Common myeloid progenitor, CD34-positive (primary cell): ENCODE measurements around the gene UBE2L6.

Source experiments
- CTCF ChIA-PET: fragments of 350-600 bp; sonication (Branson Sonifier 250); formaldehyde crosslinking; loops from one replicate; lab custom pipeline; 2021; ENCODE audit warnings: antibody characterized with exemption; lab: Charles Lee
- POLR2A ChIA-PET: fragments of 350-600 bp; sonication (Branson Sonifier 250); formaldehyde crosslinking; loops from one replicate; lab custom pipeline; 2021; ENCODE audit warnings: antibody characterized with exemption; lab: Charles Lee
- DNase-seq, 3 donors: peaks; one replicate each; pipeline versions ENCODE4 v3.0.0 to v3.0.0-alpha.2; 2013
- H3K27ac ChIP-seq, 2 experiments: 1 replicate in 1 of 2; 2 replicates in 1 of 2; pipeline ENCODE4 v1.7.0; 2013; ENCODE audit warnings: inconsistent platforms in 2 of 2, low read length in 2 of 2, mild to moderate bottlenecking in 2 of 2, low read depth in 1 of 2, moderate library complexity in 1 of 2; ENCODE audit not compliant: severe bottlenecking in 2 of 2, insufficient read depth in 1 of 2, poor library complexity in 1 of 2
- H3K27me3 ChIP-seq, 5 experiments: replicated peaks in 2 of 5; 1 replicate in 3 of 5; 2 replicates in 2 of 5; pipeline versions ENCODE4 v1.6.1 to v1.7.0; 2013; ENCODE audit warnings: low read length in 4 of 5, mild to moderate bottlenecking in 2 of 5, moderate library complexity in 2 of 5, inconsistent platforms in 1 of 5; ENCODE audit not compliant: insufficient read depth in 5 of 5, control insufficient read depth in 4 of 5
- H3K36me3 ChIP-seq, 4 experiments: 1 replicate in 2 of 4; 2 replicates in 2 of 4; pipeline versions ENCODE4 v1.6.1 to v1.7.0; 2013; ENCODE audit warnings: low read length in 3 of 4, control low read depth in 1 of 4, mild to moderate bottlenecking in 1 of 4; ENCODE audit not compliant: control insufficient read depth in 4 of 4, insufficient read depth in 4 of 4
- H3K4me1 ChIP-seq, 4 experiments: 1 replicate in 3 of 4; 2 replicates in 1 of 4; pipeline versions ENCODE4 v1.6.1 to v1.7.1; 2013; ENCODE audit warnings: low read length in 3 of 4, mild to moderate bottlenecking in 3 of 4, control low read depth in 1 of 4, inconsistent platforms in 1 of 4, moderate library complexity in 1 of 4; ENCODE audit not compliant: control insufficient read depth in 4 of 4, insufficient read depth in 4 of 4; ENCODE audit errors: control extremely low read depth in 1 of 4
- H3K4me3 ChIP-seq, 7 experiments: 1 replicate in 4 of 7; 2 replicates in 3 of 7; pipeline versions ENCODE4 v1.5.1 to v1.7.0; 2013; ENCODE audit warnings: mild to moderate bottlenecking in 7 of 7, low read length in 6 of 7, moderate library complexity in 6 of 7, inconsistent platforms in 2 of 7, low read depth in 2 of 7, control low read depth in 1 of 7; ENCODE audit not compliant: insufficient read depth in 4 of 7, control insufficient read depth in 1 of 7; ENCODE audit errors: extremely low read depth in 1 of 7
- H3K9me3 ChIP-seq, 5 experiments: 1 replicate in 4 of 5; 2 replicates in 1 of 5; pipeline versions ENCODE4 v1.6.1 to v1.7.1; 2013; ENCODE audit warnings: low read length in 4 of 5, mild to moderate bottlenecking in 2 of 5, inconsistent platforms in 1 of 5, low read depth in 1 of 5, moderate library complexity in 1 of 5; ENCODE audit not compliant: control insufficient read depth in 4 of 5, insufficient read depth in 2 of 5; ENCODE audit errors: control extremely low read depth in 1 of 5
- WGBS: methylation state at CpG from one replicate; pipeline ENCODE4 v1.1.5; 2013; ENCODE audit not compliant: insufficient coverage; 5-methylcytosine and 5-hydroxymethylcytosine counted together

Gene UBE2L6

GRCh38 chr11:57513452-57513795 lies 54.0 kb downstream of the UBE2L6 start:
- CTCF ChIA-PET, result interaction anchor here (1.3 to 9.1 kb wide), 8 partner anchors 9 to 167 kb away, joined by 5 to 158 read pairs (median 10); partner anchors contain the start of gene TIMM10

GRCh38 chr11:57512646-57513451 lies 54.6 kb downstream of the UBE2L6 start:
- POLR2A ChIA-PET, result interaction anchor here (0.5 to 1.0 kb wide), 3 partner anchors 15 to 197 kb away, joined by 3 to 6 read pairs (median 3); no protein-coding TSS in a partner anchor
- 100% methylated on average over 3 of the region's 12 CpGs for WGBS
- Histone ChIP-seq H3K4me3 (peak overlapping the region in 3 of 7 experiments; percentile 92 to 95 (median 95)), H3K27me3 (no peaks in the 10 kb centered on the region), H3K9me3 (no peaks in the 10 kb centered on the region), H3K36me3 (peaks cover 0 to 11% (median 2%) of the 10 kb centered on the region in 4 experiments), H3K4me1 (peaks cover 4 to 32% (median 26%) of the 10 kb centered on the region in 4 experiments), H3K27ac (peak overlapping the region in 1 of 2 experiments; percentile 12)
- CTCF ChIA-PET, result interaction anchor here (1.3 to 9.1 kb wide), 6 partner anchors 9 to 162 kb away, joined by 5 to 158 read pairs (median 10); partner anchors contain the start of gene TIMM10
- no peak for DNase-seq

More at GRCh38 chr11:57513452-57513795, 54.0 kb downstream of the UBE2L6 start:
- no peaks in the 10 kb centered on the region for H3K9me3 ChIP-seq
- DNase-seq, result peak in 1 of 3 donors; percentile 12
- peak overlapping the region in 5 of 7 experiments; percentile 6 to 95 (median 92) for H3K4me3 ChIP-seq
- POLR2A ChIA-PET, result interaction anchor here (0.5 to 1.0 kb wide), 3 partner anchors 15 to 196 kb away, joined by 3 to 6 read pairs (median 3); no protein-coding TSS in a partner anchor
- peaks cover 4 to 32% (median 26%) of the 10 kb centered on the region in 4 experiments for H3K4me1 ChIP-seq
- H3K36me3 ChIP-seq, result peaks cover 0 to 7% (median 2%) of the 10 kb centered on the region in 4 experiments
- peak overlapping the region in 1 of 2 experiments; percentile 12 for H3K27ac ChIP-seq
- 0% methylated on average over 1 of the region's 1 CpG for WGBS
- no peaks in the 10 kb centered on the region for H3K27me3 ChIP-seq

- H3K27ac ChIP-seq, result no peak overlapping the region
- 95% methylated on average over 5 of the region's 6 CpGs for WGBS
- H3K27me3 ChIP-seq, result no peaks in the 10 kb centered on the region
- no peak overlapping the region for H3K4me3 ChIP-seq
- H3K36me3 ChIP-seq, result peaks cover 0 to 14% (median 4%) of the 10 kb centered on the region in 4 experiments
- CTCF ChIA-PET, result interaction anchor here (1.2 to 2.0 kb wide), 6 partner anchors 10 to 129 kb away, joined by 3 to 11 read pairs (median 5); no protein-coding TSS in a partner anchor
- POLR2A ChIA-PET, result no interaction called here
- no peak for DNase-seq
- H3K4me1 ChIP-seq, result peaks cover 4 to 32% (median 26%) of the 10 kb centered on the region in 4 experiments
- H3K9me3 ChIP-seq, result no peaks in the 10 kb centered on the region
These were observed 55.6 kb downstream of the UBE2L6 start for GRCh38 chr11:57511741-57512430.

GRCh38 chr11:57508341-57509170 lies 58.9 kb downstream of the UBE2L6 start:
- Histone ChIP-seq H3K27me3 (no peaks in the 10 kb centered on the region), H3K27ac (no peak overlapping the region), H3K4me3 (no peak overlapping the region), H3K9me3 (no peaks in the 10 kb centered on the region), H3K36me3 (peaks cover 5 to 37% (median 12%) of the 10 kb centered on the region in 4 experiments), H3K4me1 (peaks cover 0 to 11% (median 7%) of the 10 kb centered on the region in 4 experiments)
- DNase-seq, result no peak
- CTCF ChIA-PET, result interaction anchor here (0.8 to 6.1 kb wide), 4 partner anchors 11 to 19 kb away, joined by 3 to 56 read pairs (median 13); no protein-coding TSS in a partner anchor
- 99% methylated on average over 6 of the region's 7 CpGs for WGBS
- POLR2A ChIA-PET, result interaction anchor here (0.7 kb wide), 1 partner anchor 15 kb away, joined by 4 read pairs; no protein-coding TSS in a partner anchor

- ChIA-PET POLR2A (no interaction called here), CTCF (interaction anchor here (0.6 to 6.1 kb wide), 11 partner anchors 9 to 1520 kb away, joined by 3 to 56 read pairs (median 4); partner anchors contain the start of gene SLC43A1)
- no peak overlapping the region for H3K4me3 ChIP-seq
- H3K4me1 ChIP-seq, result no peaks in the 10 kb centered on the region
- H3K36me3 ChIP-seq, result peaks cover 7 to 35% (median 19%) of the 10 kb centered on the region in 4 experiments
- no peaks in the 10 kb centered on the region for H3K27me3 ChIP-seq
- H3K9me3 ChIP-seq, result no peaks in the 10 kb centered on the region
- WGBS, result 88% methylated on average over 1 of the region's 1 CpG
- H3K27ac ChIP-seq, result no peak overlapping the region
- DNase-seq, result no peak
These were observed 61.0 kb downstream of the UBE2L6 start for GRCh38 chr11:57506522-57506921.

- DNase-seq, result no peak
- WGBS, result 100% methylated on average over 4 of the region's 4 CpGs
- H3K27ac ChIP-seq, result no peak overlapping the region
- ChIA-PET POLR2A (no interaction called here), CTCF (interaction anchor here (0.7 to 6.1 kb wide), 9 partner anchors 8 to 47 kb away, joined by 3 to 56 read pairs (median 6); partner anchors contain the start of gene SLC43A1)
- peaks cover 7 to 56% (median 29%) of the 10 kb centered on the region in 4 experiments for H3K36me3 ChIP-seq
- no peaks in the 10 kb centered on the region for H3K27me3 ChIP-seq
- no peak overlapping the region for H3K4me3 ChIP-seq
- H3K4me1 ChIP-seq, result peaks cover 0 to 8% (median 2%) of the 10 kb centered on the region in 4 experiments
- H3K9me3 ChIP-seq, result no peaks in the 10 kb centered on the region
These were observed 63.0 kb downstream of the UBE2L6 start for GRCh38 chr11:57504511-57504910.
